ENCODE data around the gene ERLEC1.

ERLEC1 gene

GRCh38 chr2:53863538-53864227 is 76.8 kb downstream of the ERLEC1 start:
- no peak for TF ChIP-seq CTCF (IDR thresholded peaks at IDR 0.05; ENCODE audit: borderline replicate concordance, insufficient read depth, low read depth, low read length)
- H3K4me3 ChIP-seq (ENCODE audit: low read depth, low read length): no peak overlapping the region

- TF ChIP-seq CTCF (IDR thresholded peaks at IDR 0.05; ENCODE audit: borderline replicate concordance, insufficient read depth, low read depth, low read length): no peak
- H3K4me3 ChIP-seq (ENCODE audit: low read depth, low read length): no peak overlapping the region
Observed at GRCh38 chr2:53865264-53865663, 78.4 kb downstream of the ERLEC1 start.

- H3K4me3 ChIP-seq (ENCODE audit: low read depth, low read length): no peak overlapping the region
- no peak for TF ChIP-seq CTCF (IDR thresholded peaks at IDR 0.05; ENCODE audit: borderline replicate concordance, insufficient read depth, low read depth, low read length)
Observed at GRCh38 chr2:53865962-53866361, 79.1 kb downstream of the ERLEC1 start.

GRCh38 chr2:53867169-53867568 is 80.3 kb downstream of the ERLEC1 start:
- H3K4me3 ChIP-seq (ENCODE audit: low read depth, low read length): no peak overlapping the region
- no peak for TF ChIP-seq CTCF (IDR thresholded peaks at IDR 0.05; ENCODE audit: borderline replicate concordance, insufficient read depth, low read depth, low read length)

- TF ChIP-seq CTCF (IDR thresholded peaks at IDR 0.05; ENCODE audit: borderline replicate concordance, insufficient read depth, low read depth, low read length): no peak
- no peak overlapping the region for H3K4me3 ChIP-seq (ENCODE audit: low read depth, low read length)
Observed at GRCh38 chr2:53867773-53868172, 80.9 kb downstream of the ERLEC1 start.

All from GM12875 (cell line).